ENCODE data around the gene DDIT4. TPM values are rescaled to one million over a fixed set of nuclear protein-coding genes. Genes with fewer than 3 reads are reported as not detected.
"Not testable (repeated sequence)": the region's sequence is repeated elsewhere in the genome, so short reads cannot be mapped to it uniquely, and the experiment has no call there.

DDIT4 gene, protein sequence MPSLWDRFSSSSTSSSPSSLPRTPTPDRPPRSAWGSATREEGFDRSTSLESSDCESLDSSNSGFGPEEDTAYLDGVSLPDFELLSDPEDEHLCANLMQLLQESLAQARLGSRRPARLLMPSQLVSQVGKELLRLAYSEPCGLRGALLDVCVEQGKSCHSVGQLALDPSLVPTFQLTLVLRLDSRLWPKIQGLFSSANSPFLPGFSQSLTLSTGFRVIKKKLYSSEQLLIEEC
- total RNA-seq, result 134 TPM
- polyA plus RNA-seq, result 628 TPM
- long read RNA-seq, donor 1, partial matches to known transcripts, result 0 of 4 reads
- long read RNA-seq, donor 1, other reads (novel, unspliced or antisense), result 0 of 4 reads
- long read RNA-seq, donor 2, result 0 reads
- long read RNA-seq, donor 3, transcript DDIT4-202 (2 exons, 521 nt), result minor isoform, 7 of 113 reads
- long read RNA-seq, donor 3, transcript DDIT4-201 (3 exons, 1,748 nt), result major isoform, 103 of 113 reads
- long read RNA-seq, donor 3, partial matches to known transcripts, result 0 of 113 reads
- long read RNA-seq, donor 3, other reads (novel, unspliced or antisense), result 0 of 113 reads
- long read RNA-seq, donor 4, transcript DDIT4-201 (3 exons, 1,748 nt), result major isoform, 27 of 31 reads
- long read RNA-seq, donor 4, partial matches to known transcripts, result 0 of 31 reads
- long read RNA-seq, donor 4, other reads (novel, unspliced or antisense), result 0 of 31 reads
- long read RNA-seq, donor 5, transcript DDIT4-201 (3 exons, 1,748 nt), result major isoform, 191 of 208 reads
- long read RNA-seq, donor 5, transcript DDIT4-202 (2 exons, 521 nt), result minor isoform, 14 of 208 reads
- long read RNA-seq, donor 5, partial matches to known transcripts, result 0 of 208 reads
- long read RNA-seq, donor 5, other reads (novel, unspliced or antisense), result 0 of 208 reads
- long read RNA-seq, donor 6, transcript DDIT4-201 (3 exons, 1,748 nt), result major isoform, 120 of 129 reads
- long read RNA-seq, donor 6, transcript DDIT4-202 (2 exons, 521 nt), result minor isoform, 6 of 129 reads
- long read RNA-seq, donor 6, partial matches to known transcripts, result 0 of 129 reads
- long read RNA-seq, donor 6, other reads (novel, unspliced or antisense), result 0 of 129 reads
- long read RNA-seq, donor 7, transcript DDIT4-203 (2 exons, 753 nt), result minor isoform, 6 of 132 reads
- long read RNA-seq, donor 7, transcript DDIT4-201 (3 exons, 1,748 nt), result major isoform, 116 of 132 reads
- long read RNA-seq, donor 7, transcript DDIT4-202 (2 exons, 521 nt), result minor isoform, 10 of 132 reads
- long read RNA-seq, donor 7, partial matches to known transcripts, result 0 of 132 reads
- long read RNA-seq, donor 7, other reads (novel, unspliced or antisense), result 0 of 132 reads
- long read RNA-seq, donor 8, transcript DDIT4-201 (3 exons, 1,748 nt), result major isoform, 23 of 25 reads
- long read RNA-seq, donor 8, partial matches to known transcripts, result 0 of 25 reads
- long read RNA-seq, donor 8, other reads (novel, unspliced or antisense), result 0 of 25 reads
- long read RNA-seq, donor 9, transcript DDIT4-201 (3 exons, 1,748 nt), result major isoform, 23 of 28 reads
- long read RNA-seq, donor 9, partial matches to known transcripts, result 0 of 28 reads
- long read RNA-seq, donor 9, other reads (novel, unspliced or antisense), result 0 of 28 reads
- long read RNA-seq, donor 10, transcript DDIT4-201 (3 exons, 1,748 nt), result major isoform, 51 of 58 reads
- long read RNA-seq, donor 10, partial matches to known transcripts, result 0 of 58 reads
- long read RNA-seq, donor 10, other reads (novel, unspliced or antisense), result 0 of 58 reads

DNA sequence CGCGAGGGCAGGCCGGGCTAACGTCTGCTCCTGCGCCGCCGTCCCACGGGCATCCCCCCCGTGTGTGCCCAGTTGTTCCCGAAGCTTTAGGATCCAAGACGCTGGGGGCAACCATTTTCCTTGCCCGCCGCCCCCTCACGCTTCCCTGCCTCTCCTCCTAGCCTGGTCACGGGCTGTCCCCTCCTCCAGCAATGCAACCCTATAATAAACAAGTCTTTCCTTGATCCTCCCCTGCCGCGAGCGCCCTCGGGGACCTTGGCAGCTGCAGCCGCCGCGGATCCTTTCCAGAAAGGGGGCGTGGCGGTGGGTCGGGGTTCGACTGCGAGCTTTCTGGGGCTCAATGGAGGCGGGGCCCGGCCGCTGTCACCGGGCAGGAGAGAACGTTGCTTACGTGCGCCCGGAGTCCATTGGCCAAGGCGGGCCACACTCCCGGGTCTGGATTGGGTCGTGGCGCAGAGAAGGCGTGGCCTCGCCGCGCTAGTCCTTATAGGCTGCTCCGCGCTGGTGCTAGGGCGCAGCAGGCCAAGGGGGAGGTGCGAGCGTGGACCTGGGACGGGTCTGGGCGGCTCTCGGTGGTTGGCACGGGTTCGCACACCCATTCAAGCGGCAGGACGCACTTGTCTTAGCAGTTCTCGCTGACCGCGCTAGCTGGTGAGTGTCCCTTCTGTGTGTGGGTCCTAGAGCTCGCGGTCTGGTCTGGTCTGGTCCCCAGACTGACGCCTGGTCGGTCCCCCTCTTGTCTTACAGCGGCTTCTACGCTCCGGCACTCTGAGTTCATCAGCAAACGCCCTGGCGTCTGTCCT, at the start of gene DDIT4:
Gene DDIT4 (plus strand): TSS at position 515 of the 803 bp plus-strand sequence. CDS start 293 bp downstream, outside the sequence.
- Histone ChIP-seq H3K36me3 (ENCODE audit: control insufficient read depth in 2 of 2, insufficient read depth in 2 of 2, low read length in 1 of 2) (peaks cover 24 to 32% of the 10 kb centered on the region in 2 donors), H3K9me3 (ENCODE audit: control insufficient read depth in 2 of 2, insufficient read depth in 1 of 2, low read length in 1 of 2) (peaks cover 1 to 8% of the 10 kb centered on the region in 2 donors), H3K27me3 (ENCODE audit: control insufficient read depth in 2 of 2, insufficient read depth in 1 of 2, low read length in 1 of 2) (peaks cover 0 to 10% of the 10 kb centered on the region in 2 donors), H3K27ac (ENCODE audit: low read depth in 1 of 2, low read length in 1 of 2) (peak within 1 kb of the TSS; percentile 97 to 99), H3K4me1 (ENCODE audit: control insufficient read depth in 2 of 2, insufficient read depth in 2 of 2, low read length in 2 of 2) (peaks cover 24 to 55% of the 10 kb centered on the region in 2 donors), H3K4me3 (ENCODE audit: low read length in 2 of 2) (peak within 1 kb of the TSS; percentile 94 to 100)
- peak; percentile 95 to 99 (median 98) for DNase-seq (ENCODE audit: low read depth in 6 of 9, low spot score in 9 of 9)
- WGBS, result under 1% methylated on average over 67 of the region's 67 CpGs

- Histone ChIP-seq H3K36me3 (ENCODE audit: control insufficient read depth in 2 of 2, insufficient read depth in 2 of 2, low read length in 1 of 2) (peaks cover 23 to 53% of the 10 kb centered on the region in 2 donors), H3K4me1 (ENCODE audit: control insufficient read depth in 2 of 2, insufficient read depth in 2 of 2, low read length in 2 of 2) (peaks cover 14 to 16% of the 10 kb centered on the region in 2 donors)
- not testable (repeated sequence) for H3K9me3 ChIP-seq (ENCODE audit: control insufficient read depth in 2 of 2, insufficient read depth in 1 of 2, low read length in 1 of 2); H3K27me3 ChIP-seq (ENCODE audit: control insufficient read depth in 2 of 2, insufficient read depth in 1 of 2, low read length in 1 of 2); H3K4me3 ChIP-seq (ENCODE audit: low read length in 2 of 2); DNase-seq (ENCODE audit: low read depth in 6 of 9, low spot score in 9 of 9); H3K27ac ChIP-seq (ENCODE audit: low read depth in 1 of 2, low read length in 1 of 2)
- WGBS, result 95% methylated on average over 6 of the region's 6 CpGs
Measured at GRCh38 chr10:72224191-72224590, 49.5 kb upstream of the DDIT4 start.

DNA sequence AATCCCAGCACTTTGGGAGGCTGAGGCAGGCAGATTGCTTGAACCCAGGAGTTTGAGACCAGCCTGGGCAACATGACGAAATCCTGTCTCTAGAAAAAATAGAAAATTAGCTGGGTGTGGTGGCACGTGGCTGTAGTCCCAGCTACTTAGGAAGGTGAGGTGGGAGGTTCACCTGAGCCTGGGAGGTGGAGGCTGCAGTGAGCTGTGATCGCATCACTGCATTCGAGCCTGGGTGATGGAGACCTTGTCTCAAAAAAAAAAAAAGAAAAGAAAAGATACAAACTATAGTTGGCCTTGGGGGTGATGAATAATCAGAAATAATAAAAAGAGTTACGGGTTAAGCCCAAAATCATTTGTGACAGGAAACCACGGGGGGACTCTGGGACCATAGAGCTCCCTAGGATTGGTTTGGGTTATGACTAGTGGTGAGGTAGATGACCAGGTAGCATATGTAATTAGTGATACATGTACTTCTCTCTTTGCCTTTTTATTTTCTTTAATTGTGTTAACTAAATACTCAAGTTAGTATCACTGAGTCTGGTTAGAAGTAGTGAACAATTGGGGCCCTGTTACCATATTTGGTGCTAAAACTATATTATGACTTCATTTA, 47.2 kb upstream of the DDIT4 start:
- Histone ChIP-seq H3K9me3 (ENCODE audit: control insufficient read depth in 2 of 2, insufficient read depth in 1 of 2, low read length in 1 of 2) (no peaks in the 10 kb centered on the region), H3K27me3 (ENCODE audit: control insufficient read depth in 2 of 2, insufficient read depth in 1 of 2, low read length in 1 of 2) (no peaks in the 10 kb centered on the region), H3K27ac (ENCODE audit: low read depth in 1 of 2, low read length in 1 of 2) (no peak overlapping the region), H3K4me3 (ENCODE audit: low read length in 2 of 2) (no peak overlapping the region), H3K36me3 (ENCODE audit: control insufficient read depth in 2 of 2, insufficient read depth in 2 of 2, low read length in 1 of 2) (peaks cover 39 to 62% of the 10 kb centered on the region in 2 donors), H3K4me1 (ENCODE audit: control insufficient read depth in 2 of 2, insufficient read depth in 2 of 2, low read length in 2 of 2) (peaks cover 4 to 6% of the 10 kb centered on the region in 2 donors)
- no peak for DNase-seq (ENCODE audit: low read depth in 6 of 9, low spot score in 9 of 9)
- WGBS, result 94% methylated on average over 6 of the region's 6 CpGs

DNA sequence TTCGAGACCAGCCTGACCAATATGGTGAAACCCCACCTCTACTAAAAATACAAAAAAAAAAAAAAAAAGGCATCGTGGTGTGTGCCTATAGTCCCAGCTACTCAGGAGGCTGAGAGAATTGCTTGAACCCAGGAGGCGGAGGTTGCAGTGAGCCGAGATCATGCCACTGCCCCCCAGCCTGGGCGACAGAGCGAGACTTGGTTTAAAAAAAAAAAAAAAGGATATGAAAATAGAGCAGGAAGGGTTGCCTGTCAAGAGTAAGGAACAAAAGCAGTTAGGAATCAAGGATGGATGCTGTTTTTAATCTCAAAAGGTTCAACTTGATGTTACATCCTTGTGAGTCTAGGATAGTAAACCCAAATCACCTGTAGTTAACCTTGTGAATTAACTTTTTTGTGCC, 45.9 kb upstream of the DDIT4 start:
- no peaks in the 10 kb centered on the region for H3K27me3 ChIP-seq (ENCODE audit: control insufficient read depth in 2 of 2, insufficient read depth in 1 of 2, low read length in 1 of 2)
- no peaks in the 10 kb centered on the region for H3K9me3 ChIP-seq (ENCODE audit: control insufficient read depth in 2 of 2, insufficient read depth in 1 of 2, low read length in 1 of 2)
- no peak for DNase-seq (ENCODE audit: low read depth in 6 of 9, low spot score in 9 of 9)
- H3K4me3 ChIP-seq (ENCODE audit: low read length in 2 of 2), result no peak overlapping the region
- peaks cover 0 to 6% of the 10 kb centered on the region in 2 donors for H3K4me1 ChIP-seq (ENCODE audit: control insufficient read depth in 2 of 2, insufficient read depth in 2 of 2, low read length in 2 of 2)
- H3K27ac ChIP-seq (ENCODE audit: low read depth in 1 of 2, low read length in 1 of 2), result no peak overlapping the region
- peaks cover 45 to 64% of the 10 kb centered on the region in 2 donors for H3K36me3 ChIP-seq (ENCODE audit: control insufficient read depth in 2 of 2, insufficient read depth in 2 of 2, low read length in 1 of 2)
- WGBS, result 92% methylated on average over 6 of the region's 6 CpGs

DNA sequence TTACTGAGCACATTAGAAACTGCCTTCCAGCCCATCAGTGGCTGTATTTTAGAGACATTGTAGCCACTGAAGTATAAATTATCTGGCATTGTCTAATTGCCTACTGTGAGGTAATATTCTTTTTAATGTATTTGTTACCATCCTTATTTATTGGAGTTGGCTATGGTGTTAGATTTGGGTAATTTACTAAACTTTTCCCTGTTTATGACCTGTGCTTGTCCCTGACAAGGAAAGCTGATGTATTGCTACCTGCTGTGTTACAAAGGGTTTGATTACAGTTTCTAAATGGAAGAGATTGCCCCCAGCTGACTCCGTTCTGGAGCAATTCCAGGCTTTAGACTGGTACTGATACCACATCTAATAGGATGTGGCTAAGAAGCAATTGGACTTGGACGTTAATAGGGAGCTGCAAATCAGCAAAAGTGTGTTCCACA, 45.4 kb upstream of the DDIT4 start:
- peaks cover 0 to 3% of the 10 kb centered on the region in 2 donors for H3K4me1 ChIP-seq (ENCODE audit: control insufficient read depth in 2 of 2, insufficient read depth in 2 of 2, low read length in 2 of 2)
- WGBS, result 95% methylated on average over 2 of the region's 2 CpGs

GRCh38 chr10:72229261-72230251, 44.2 kb upstream of the DDIT4 start:
- Histone ChIP-seq H3K27ac (ENCODE audit: low read depth in 1 of 2, low read length in 1 of 2) (peak overlapping the region in 1 of 2 donors; percentile 30), H3K4me1 (ENCODE audit: control insufficient read depth in 2 of 2, insufficient read depth in 2 of 2, low read length in 2 of 2) (peaks cover 0 to 3% of the 10 kb centered on the region in 2 donors), H3K4me3 (ENCODE audit: low read length in 2 of 2) (no peak overlapping the region), H3K27me3 (ENCODE audit: control insufficient read depth in 2 of 2, insufficient read depth in 1 of 2, low read length in 1 of 2) (no peaks in the 10 kb centered on the region), H3K9me3 (ENCODE audit: control insufficient read depth in 2 of 2, insufficient read depth in 1 of 2, low read length in 1 of 2) (no peaks in the 10 kb centered on the region), H3K36me3 (ENCODE audit: control insufficient read depth in 2 of 2, insufficient read depth in 2 of 2, low read length in 1 of 2) (peaks cover 46 to 69% of the 10 kb centered on the region in 2 donors)
- WGBS, result 92% methylated on average over 8 of the region's 8 CpGs
- DNase-seq (ENCODE audit: low read depth in 6 of 9, low spot score in 9 of 9), result no peak

More for the DNA sequence above, 45.4 kb upstream of the DDIT4 start:
- Histone ChIP-seq H3K9me3 (ENCODE audit: control insufficient read depth in 2 of 2, insufficient read depth in 1 of 2, low read length in 1 of 2) (no peaks in the 10 kb centered on the region), H3K27ac (ENCODE audit: low read depth in 1 of 2, low read length in 1 of 2) (peak overlapping the region in 1 of 2 donors; percentile 15), H3K4me3 (ENCODE audit: low read length in 2 of 2) (no peak overlapping the region), H3K36me3 (ENCODE audit: control insufficient read depth in 2 of 2, insufficient read depth in 2 of 2, low read length in 1 of 2) (peaks cover 48 to 68% of the 10 kb centered on the region in 2 donors), H3K27me3 (ENCODE audit: control insufficient read depth in 2 of 2, insufficient read depth in 1 of 2, low read length in 1 of 2) (no peaks in the 10 kb centered on the region)
- DNase-seq (ENCODE audit: low read depth in 6 of 9, low spot score in 9 of 9), result no peak

- no peak overlapping the region for H3K4me3 ChIP-seq (ENCODE audit: low read length in 2 of 2)
- no peak for DNase-seq (ENCODE audit: low read depth in 6 of 9, low spot score in 9 of 9)
- no peaks in the 10 kb centered on the region for H3K4me1 ChIP-seq (ENCODE audit: control insufficient read depth in 2 of 2, insufficient read depth in 2 of 2, low read length in 2 of 2)
- peaks cover 45 to 72% of the 10 kb centered on the region in 2 donors for H3K36me3 ChIP-seq (ENCODE audit: control insufficient read depth in 2 of 2, insufficient read depth in 2 of 2, low read length in 1 of 2)
- H3K27ac ChIP-seq (ENCODE audit: low read depth in 1 of 2, low read length in 1 of 2), result peak overlapping the region in 1 of 2 donors; percentile 5
- no peaks in the 10 kb centered on the region for H3K9me3 ChIP-seq (ENCODE audit: control insufficient read depth in 2 of 2, insufficient read depth in 1 of 2, low read length in 1 of 2)
- H3K27me3 ChIP-seq (ENCODE audit: control insufficient read depth in 2 of 2, insufficient read depth in 1 of 2, low read length in 1 of 2), result no peaks in the 10 kb centered on the region
Measured at GRCh38 chr10:72233621-72234020, 40.1 kb upstream of the DDIT4 start.

Data from thymus (tissue), 14 donors.